Cerebellar nuclear complex (tissue), 1 donor: ENCODE results near the gene SLC37A2.
"Not testable (repeated sequence)": the region's sequence is repeated elsewhere in the genome, so short reads cannot be mapped to it uniquely, and the experiment has no call there.

ENCODE experiments used
- DNase-seq, 2 experiments: peaks; one replicate each; lab custom pipeline; 2025; lab: John Stamatoyannopoulos, UW

SLC37A2 gene

DNA sequence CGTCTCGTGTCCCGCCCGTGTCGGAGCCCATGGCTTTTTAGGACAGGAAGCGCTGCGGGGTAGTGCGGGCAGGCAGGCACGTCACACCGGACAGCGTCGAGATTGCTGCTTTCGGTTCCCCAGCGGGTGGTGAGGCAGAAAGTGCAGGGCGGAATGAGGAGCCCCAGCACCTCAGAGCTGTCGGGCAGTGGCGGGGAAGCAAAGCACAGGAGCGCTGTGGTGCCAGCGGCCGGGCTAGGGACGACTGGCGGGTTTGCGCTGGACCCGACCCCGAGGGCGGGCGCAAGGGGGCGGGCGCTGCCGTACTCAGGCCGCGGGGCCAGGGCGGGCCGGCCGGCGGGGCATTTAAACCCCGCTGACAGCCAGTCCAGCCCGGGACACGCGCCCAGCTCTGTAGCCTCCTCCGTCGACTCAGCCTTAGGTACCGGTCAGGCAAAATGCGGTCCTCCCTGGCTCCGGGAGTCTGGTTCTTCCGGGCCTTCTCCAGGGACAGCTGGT lies at the start of gene SLC37A2:
TSS of gene SLC37A2 (plus strand) at position 375 of the 498 bp plus-strand sequence. CDS start at position 438, 63 bp downstream.
- DNase-seq = no peak

DNA sequence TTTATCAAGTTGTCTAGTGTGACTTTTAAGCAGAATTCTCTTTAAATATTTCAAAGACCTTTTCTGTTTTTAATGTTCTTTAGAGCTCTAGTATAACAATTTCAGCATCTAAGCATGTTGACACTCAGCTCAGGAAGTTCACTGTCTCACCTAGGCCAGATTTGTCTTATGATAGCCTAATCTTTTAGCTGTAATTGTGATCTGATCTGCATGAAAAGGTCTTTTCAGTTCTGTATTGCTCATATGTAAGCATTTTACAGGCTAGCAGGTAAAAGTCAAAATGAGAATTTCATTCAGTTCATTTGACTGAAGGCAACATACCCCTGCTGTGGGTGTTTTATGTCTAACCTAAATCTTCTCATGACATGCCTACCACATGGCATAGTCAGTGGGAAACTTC lies 46.7 kb upstream of the SLC37A2 start:
- no peak for DNase-seq

DNA sequence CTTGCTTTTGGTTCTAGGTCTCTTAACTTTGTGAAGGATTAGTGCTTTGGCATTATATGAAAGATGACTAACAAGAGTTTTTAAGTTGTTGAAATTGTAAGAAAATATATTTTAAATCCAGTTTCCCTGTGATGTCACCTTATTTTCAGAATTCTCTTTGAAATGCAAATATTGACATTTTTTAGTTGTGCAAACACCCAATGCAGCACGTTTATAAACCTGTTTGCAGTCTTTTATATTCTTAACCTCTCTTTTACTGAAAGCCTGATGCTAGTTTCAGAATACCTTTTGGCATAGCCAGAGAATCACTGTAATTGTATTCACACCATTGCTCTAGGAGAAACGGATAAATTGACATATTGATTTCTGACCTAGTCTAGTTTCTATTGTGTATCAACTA lies 42.8 kb upstream of the SLC37A2 start:
- DNase-seq = no peak

GRCh38 chr11:125022551-125022950 lies 40.6 kb upstream of the SLC37A2 start:
- DNase-seq = no peak

DNA sequence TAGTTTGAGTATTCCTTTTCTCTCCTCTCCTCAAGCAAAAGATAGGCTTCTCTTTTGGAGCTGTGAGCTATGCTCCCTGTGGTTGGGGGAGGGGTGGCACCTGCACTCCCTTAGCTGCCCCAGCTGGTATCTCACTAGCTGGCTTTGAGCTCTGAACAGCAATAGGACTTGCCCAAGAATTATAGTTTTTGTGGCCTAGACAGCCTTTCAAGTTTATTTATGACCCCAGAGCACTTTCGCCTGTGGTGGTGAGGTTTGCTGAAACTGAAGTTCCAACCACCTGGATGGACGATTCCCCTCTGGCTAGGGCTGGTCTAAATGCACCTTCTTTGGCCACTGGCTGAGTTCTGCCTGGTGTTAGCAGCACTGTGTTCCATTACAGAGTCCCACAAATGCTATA lies 37.1 kb upstream of the SLC37A2 start:
- no peak for DNase-seq

- not testable (repeated sequence) for DNase-seq
Observed at GRCh38 chr11:125029431-125029830, 33.7 kb upstream of the SLC37A2 start.

- no peak for DNase-seq
Observed at GRCh38 chr11:125036933-125037332, 26.2 kb upstream of the SLC37A2 start.

DNA sequence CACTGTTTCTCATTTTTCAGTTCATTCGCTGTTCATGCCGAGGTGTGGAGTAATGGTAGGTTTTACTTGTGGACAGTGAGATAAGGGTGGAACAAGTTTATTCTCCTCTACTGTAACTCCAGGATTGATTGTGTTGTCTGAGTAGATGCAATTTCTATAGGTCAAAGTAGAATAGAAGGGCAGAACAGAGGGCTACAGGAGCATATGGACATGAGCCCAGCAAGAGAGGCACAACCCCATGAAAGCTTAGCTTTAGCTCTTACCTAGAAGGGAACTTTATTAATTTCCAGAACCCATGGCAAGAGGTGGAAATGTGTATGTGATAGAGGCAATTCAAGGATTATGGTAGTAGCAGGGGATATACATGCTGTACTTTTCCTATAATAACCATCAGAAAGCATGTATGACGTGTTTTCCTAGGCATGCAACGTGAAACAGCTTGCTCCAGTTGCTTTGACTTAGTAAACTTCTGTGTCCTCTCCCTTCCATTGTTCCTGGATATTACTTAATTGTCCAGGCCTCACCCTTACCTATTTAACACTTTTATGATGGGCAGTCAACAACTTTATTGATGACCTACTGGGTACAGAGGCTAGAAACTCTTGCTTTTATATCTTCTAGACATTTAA lies 13.8 kb upstream of the SLC37A2 start:
- no peak for DNase-seq

DNA sequence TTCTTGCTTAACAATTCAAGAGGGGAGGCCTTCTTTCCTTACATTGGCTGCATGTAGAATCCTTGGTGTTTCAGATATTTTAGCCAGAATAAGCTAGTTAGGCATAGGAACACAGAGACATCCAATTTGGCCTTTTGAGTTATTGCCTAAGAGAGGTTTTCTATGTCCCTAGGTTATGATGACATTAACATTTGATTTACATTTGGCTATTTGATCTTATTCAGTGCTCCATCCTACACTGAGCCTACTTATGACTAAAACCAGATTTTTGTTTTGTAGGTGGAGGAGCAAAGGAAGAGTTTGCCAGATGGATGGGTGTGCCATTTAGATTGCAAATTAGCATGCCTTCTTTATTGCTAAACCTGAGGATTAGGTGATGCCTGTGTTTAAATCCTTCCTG lies 11.1 kb upstream of the SLC37A2 start:
- DNase-seq = no peak

DNA sequence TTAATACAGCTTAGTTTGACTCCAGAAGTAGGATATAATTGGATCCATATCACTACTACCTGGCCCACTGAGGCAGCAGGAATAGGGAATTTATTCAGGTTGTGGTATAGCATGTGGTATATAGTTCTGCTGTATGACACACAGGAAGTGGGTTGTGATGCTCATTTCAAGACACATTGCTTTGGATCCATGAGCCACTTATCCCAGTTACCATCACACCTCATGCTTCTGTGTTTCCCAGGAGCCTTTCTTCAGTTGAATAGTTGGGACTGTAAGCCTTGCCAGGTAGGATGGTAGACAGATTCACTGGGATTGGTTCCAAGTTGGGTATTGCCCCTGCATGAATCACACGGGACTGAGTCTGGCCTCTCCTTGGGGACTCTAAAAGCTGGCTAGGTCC lies 9.9 kb upstream of the SLC37A2 start:
- DNase-seq = no peak

DNA sequence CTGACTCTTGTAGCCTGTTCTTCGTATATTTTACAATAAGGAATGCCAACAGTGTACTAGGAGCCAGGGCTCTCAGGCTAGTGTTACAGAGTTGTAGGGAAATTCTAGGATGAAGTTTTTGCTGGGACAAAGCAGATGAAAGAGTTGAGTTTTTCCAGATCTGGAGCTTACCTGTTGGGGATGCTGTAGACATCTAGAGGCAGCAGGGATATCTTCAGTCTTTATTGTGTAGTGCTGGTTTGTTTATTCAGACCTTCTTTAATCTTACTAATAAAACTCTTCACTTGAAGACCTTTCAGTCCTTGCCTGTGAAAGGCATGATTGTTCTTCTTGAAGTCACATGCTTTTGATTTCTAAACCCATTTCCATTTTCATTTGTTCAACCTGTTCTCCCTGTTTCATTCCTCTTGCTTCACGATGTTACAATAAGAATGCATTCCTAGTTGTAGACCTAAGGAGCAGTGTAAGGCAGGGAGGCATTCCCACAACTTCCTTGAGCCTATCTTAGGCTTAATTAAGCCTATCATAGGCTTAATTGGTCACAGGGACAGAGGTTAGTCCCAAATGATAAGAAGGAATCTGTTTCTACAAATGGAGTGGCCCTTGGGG lies 7.9 kb upstream of the SLC37A2 start:
- no peak for DNase-seq

- not testable (repeated sequence) for DNase-seq
Observed at GRCh38 chr11:125056111-125056510, 7.0 kb upstream of the SLC37A2 start.

- no peak for DNase-seq
Observed at GRCh38 chr11:125056931-125057692, 6.0 kb upstream of the SLC37A2 start.

GRCh38 chr11:125057693-125058016 lies 5.5 kb upstream of the SLC37A2 start:
- no peak for DNase-seq

DNA sequence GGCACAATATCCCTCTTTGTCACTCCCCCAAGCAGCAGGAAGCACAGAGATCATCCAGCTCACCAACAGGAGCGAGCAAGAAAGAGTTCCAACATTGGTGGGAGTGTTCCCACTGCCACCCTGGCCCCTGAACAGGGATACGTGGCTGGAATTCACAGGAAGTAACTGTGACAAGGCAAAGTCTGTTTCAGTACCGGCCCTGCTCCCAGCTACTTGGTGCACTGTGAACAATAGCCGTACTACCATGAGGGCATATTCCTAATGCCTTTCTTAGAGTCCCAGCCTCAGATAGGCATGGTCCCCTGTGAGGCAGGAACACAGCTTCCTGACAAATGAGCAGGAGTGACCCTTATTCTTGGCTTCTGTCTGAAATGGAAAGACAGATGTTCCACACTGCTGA lies 1.8 kb upstream of the SLC37A2 start:
- no peak for DNase-seq

GRCh38 chr11:125062218-125062930 lies 731 bp upstream of the SLC37A2 start:
- no peak for DNase-seq

GRCh38 chr11:125063429-125064043 lies 431 bp downstream of the SLC37A2 start:
- no peak for DNase-seq

- no peak for DNase-seq
Observed at GRCh38 chr11:125064070-125064469, 965 bp downstream of the SLC37A2 start.

DNA sequence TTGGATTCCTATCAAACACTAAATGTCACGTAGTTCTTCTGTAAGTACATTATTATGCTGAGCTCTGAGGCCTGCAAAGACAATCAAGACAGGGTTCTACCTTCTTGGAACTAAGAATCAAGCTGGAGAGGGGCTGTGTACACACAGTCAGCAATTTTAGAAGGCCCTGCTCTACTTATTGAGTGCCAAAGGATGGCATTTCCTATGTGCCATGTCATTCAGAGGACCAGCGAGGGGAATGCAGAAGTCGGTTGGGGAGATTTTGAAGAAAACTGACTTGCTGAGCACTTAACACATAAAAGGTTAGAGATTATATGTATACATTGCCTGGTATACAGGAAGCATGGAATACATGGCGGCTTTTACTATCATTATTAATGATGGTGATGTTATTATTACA lies 5.3 kb downstream of the SLC37A2 start:
- no peak for DNase-seq

GRCh38 chr11:125069008-125069407 lies 5.9 kb downstream of the SLC37A2 start:
- DNase-seq = no peak

GRCh38 chr11:125069796-125070195 lies 6.7 kb downstream of the SLC37A2 start:
- no peak for DNase-seq

DNA sequence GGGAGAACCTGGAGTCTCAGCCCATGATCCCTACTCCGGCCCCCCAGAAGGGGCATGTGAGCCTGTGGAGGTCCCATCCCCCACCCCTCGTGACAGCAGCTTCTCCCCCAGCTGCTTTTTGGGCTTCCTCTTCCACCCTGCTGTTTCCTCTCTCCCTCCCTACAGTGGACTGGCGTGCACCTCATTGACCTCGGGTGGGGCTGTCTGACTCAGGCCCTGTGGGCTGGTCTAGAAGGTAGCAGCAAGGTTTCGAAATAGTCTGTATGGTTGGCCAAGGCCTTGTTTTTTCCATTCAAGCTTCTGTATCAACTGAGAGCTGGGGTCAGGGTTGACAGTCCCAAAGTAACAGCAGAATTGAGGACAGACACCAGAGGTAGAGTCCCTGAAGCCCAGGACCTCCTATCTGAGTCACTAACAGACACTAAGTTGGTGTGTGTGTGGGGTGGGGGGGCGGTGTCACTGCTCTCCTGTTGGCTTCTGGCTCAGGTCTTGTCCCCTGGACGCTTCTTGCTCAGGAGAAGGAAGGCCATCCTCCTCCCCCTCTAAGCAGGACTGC lies 7.7 kb downstream of the SLC37A2 start:
- DNase-seq = no peak
